Measurements from ENCODE around the gene NUP93.
"Not testable (repeated sequence)": the region's sequence is repeated elsewhere in the genome, so short reads cannot be mapped to it uniquely, and the experiment has no call there.

Gene NUP93

GRCh38 chr16:56876048-56876447, 146.1 kb downstream of the NUP93 start:
- DNase-seq: no peak

- DNase-seq: no peak
These were observed 147.7 kb downstream of the NUP93 start for GRCh38 chr16:56877486-56878182.

- no peak for DNase-seq
These were observed 148.4 kb downstream of the NUP93 start for GRCh38 chr16:56878282-56878854.

GRCh38 chr16:56879276-56879675, 149.3 kb downstream of the NUP93 start:
- DNase-seq: no peak

GRCh38 chr16:56880176-56880575, 150.2 kb downstream of the NUP93 start:
- DNase-seq: no peak

GRCh38 chr16:56880685-56881084, 150.8 kb downstream of the NUP93 start:
- DNase-seq: no peak

- no peak for DNase-seq
These were observed 152.3 kb downstream of the NUP93 start for GRCh38 chr16:56882077-56882800.

GRCh38 chr16:56883586-56883985, 153.7 kb downstream of the NUP93 start:
- no peak for DNase-seq

GRCh38 chr16:56884026-56884582, 154.2 kb downstream of the NUP93 start:
- no peak for DNase-seq

- not testable (repeated sequence) for DNase-seq
These were observed 155.0 kb downstream of the NUP93 start for GRCh38 chr16:56884929-56885328.

- DNase-seq: no peak
These were observed 155.7 kb downstream of the NUP93 start for GRCh38 chr16:56885446-56886162.

- no peak for DNase-seq
These were observed 156.4 kb downstream of the NUP93 start for GRCh38 chr16:56886296-56886695.

GRCh38 chr16:56886826-56887225, 156.9 kb downstream of the NUP93 start:
- DNase-seq: no peak

- DNase-seq: no peak
These were observed 158.9 kb downstream of the NUP93 start for GRCh38 chr16:56888806-56889205.

GRCh38 chr16:56889206-56889605, 159.3 kb downstream of the NUP93 start:
- no peak for DNase-seq

GRCh38 chr16:56891685-56892084, 161.8 kb downstream of the NUP93 start:
- no peak for DNase-seq

GRCh38 chr16:56892705-56893104, 162.8 kb downstream of the NUP93 start:
- no peak for DNase-seq

GRCh38 chr16:56894331-56894917, 164.5 kb downstream of the NUP93 start:
- DNase-seq: no peak

- DNase-seq: no peak
These were observed 165.9 kb downstream of the NUP93 start for GRCh38 chr16:56895813-56896212.

GRCh38 chr16:56896244-56896643, 166.3 kb downstream of the NUP93 start:
- no peak for DNase-seq

GRCh38 chr16:56897026-56897799, 167.3 kb downstream of the NUP93 start:
- no peak for DNase-seq

GRCh38 chr16:56898847-56899246, 168.9 kb downstream of the NUP93 start:
- no peak for DNase-seq

All from NCI-H1092 treated with DMSO at 0.1 percent for 48 hours (cell line).